Fibroblast of villous mesenchyme (primary cell): ENCODE measurements around the gene TRIP11. TPM values are rescaled to one million over a fixed set of nuclear protein-coding genes. Genes with fewer than 3 reads are reported as not detected.

Experiments used
- DNase-seq: peaks from one replicate; pipeline ENCODE4 v3.0.0-alpha.2; 2010; ENCODE audit warnings: low read depth
- H3K4me3 ChIP-seq: 2 replicates; pipeline ENCODE4 v1.5.1; 2011; ENCODE audit warnings: low read depth, mild to moderate bottlenecking, low read length
- CTCF ChIP-seq: IDR thresholded peaks from 2 replicates; pipeline ENCODE4 v1.5.1; 2012; ENCODE audit warnings: low read depth, mild to moderate bottlenecking, low read length; ENCODE audit not compliant: insufficient read depth
- total RNA-seq: library from RNA; depleted of rRNA; stranded (reverse); fragments of >200 nt; gene quantifications from 2 replicates; pipeline ENCODE4 v1.2.3, GENCODE V29; 2012

TRIP11 gene
- total RNA-seq, 1 donor: 45.3 TPM

- no peak for TF ChIP-seq CTCF
- no peak for DNase-seq
- no peak overlapping the region for H3K4me3 ChIP-seq
Observed at GRCh38 chr14:91987192-91987591, 52.7 kb downstream of the TRIP11 start.

DNA sequence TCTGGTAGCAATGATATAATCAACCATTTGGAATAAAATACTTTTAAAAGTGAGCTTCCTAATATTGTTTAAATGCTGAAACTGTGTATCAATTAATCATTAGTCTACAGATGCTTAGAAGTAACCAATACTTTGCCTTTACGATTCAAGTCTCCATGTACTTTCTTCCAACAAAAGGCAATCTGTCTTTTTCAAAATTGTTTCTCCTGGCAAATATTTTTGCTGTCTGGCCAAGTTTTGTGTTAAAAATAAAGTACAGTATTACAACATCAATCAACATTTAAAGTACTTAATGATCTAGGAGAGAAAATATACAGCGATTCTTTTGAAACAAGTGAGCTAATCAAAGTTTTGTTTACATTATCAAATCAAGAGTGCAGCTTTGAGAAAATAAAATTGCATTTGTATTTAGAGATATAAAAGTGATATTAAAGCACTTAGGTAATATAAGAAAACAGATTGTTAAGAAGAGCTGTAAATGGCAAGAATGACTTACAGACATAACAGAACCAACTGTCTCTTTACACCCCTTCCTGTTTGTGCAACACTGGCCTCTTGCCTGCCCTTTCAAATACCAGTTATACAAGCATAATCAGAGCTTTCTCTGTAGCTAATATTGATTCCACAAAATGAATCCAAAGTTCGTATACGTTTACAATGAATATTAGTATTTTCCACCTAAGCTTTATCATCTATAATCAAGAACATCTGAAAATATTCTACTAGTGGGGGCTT lies 54.2 kb downstream of the TRIP11 start:
- no peak for TF ChIP-seq CTCF
- peak; percentile 47 for DNase-seq

DNA sequence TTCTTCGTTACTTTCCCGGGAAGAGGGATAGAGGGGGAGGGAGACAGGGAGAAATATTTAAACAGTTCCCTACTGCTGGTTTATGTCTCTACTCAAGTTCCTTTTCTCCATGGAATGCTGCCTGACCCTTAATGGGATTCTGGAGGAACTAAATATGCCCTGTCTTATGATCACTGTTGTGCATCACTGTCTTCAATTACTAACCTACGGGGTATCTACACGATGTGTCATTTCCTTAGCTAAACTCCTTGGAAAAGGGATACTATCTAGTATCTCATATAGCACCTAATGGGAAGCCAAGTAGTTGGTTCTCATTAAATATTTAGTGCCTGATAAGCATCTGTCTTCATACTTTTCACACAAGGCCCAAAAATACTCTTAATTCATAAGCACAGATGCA lies 54.9 kb downstream of the TRIP11 start:
- no peak for TF ChIP-seq CTCF
- DNase-seq: peak; percentile 72
- no peak overlapping the region for H3K4me3 ChIP-seq

More for the DNA sequence above, 54.2 kb downstream of the TRIP11 start:
- no peak overlapping the region for H3K4me3 ChIP-seq

- DNase-seq: no peak
- TF ChIP-seq CTCF: no peak
- no peak overlapping the region for H3K4me3 ChIP-seq
Observed at GRCh38 chr14:91983588-91983987, 56.3 kb downstream of the TRIP11 start.

- DNase-seq: peak; percentile 86
- no peak for TF ChIP-seq CTCF
- H3K4me3 ChIP-seq: no peak overlapping the region
Observed at GRCh38 chr14:91980157-91980556, 59.7 kb downstream of the TRIP11 start.

DNA sequence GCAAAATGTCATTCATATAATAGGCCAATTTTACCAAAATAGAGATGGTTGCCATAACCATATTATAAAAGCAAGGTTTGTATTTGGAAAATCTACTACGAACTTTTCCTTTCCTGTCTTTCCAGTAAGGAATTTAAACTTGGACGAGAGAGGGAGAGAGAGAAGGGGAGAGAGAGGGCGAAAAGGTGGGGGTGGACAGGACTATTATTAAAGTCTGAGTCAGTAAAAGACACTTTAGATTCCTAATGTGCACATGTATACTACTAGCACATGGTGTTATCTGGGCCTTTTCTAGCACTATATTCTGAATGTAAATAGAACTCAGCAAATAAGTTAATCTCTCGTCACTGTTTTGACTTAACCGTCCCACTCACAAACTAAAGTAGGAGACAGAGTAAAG lies 62.0 kb downstream of the TRIP11 start:
- no peak for TF ChIP-seq CTCF
- no peak for DNase-seq
- H3K4me3 ChIP-seq: no peak overlapping the region

- no peak for DNase-seq
- TF ChIP-seq CTCF: no peak
- H3K4me3 ChIP-seq: no peak overlapping the region
Observed at GRCh38 chr14:91975763-91976162, 64.1 kb downstream of the TRIP11 start.
